H1 (cell line): Measurements from ENCODE around the gene ARL6IP6. TPM values are rescaled to one million over a fixed set of nuclear protein-coding genes. Genes with fewer than 3 reads are reported as not detected.

Source experiments
- BRCA1 ChIP-seq: IDR thresholded peaks from 2 replicates; pipeline ENCODE4 v1.6.1; 2012; ENCODE audit warnings: low read depth, low read length, improper control_type of control experiment
- CEBPB ChIP-seq: IDR thresholded peaks from 2 replicates; pipeline ENCODE4 v1.6.1; 2012; ENCODE audit warnings: low read depth, low read length
- CTBP2 ChIP-seq: IDR thresholded peaks from 2 replicates; pipeline ENCODE4 v1.7.0; 2011; ENCODE audit warnings: borderline replicate concordance, mild to moderate bottlenecking, moderate library complexity, mixed read lengths, low read length; ENCODE audit not compliant: insufficient read depth, insufficient read length
- SAP30 ChIP-seq: fragments of 300-600 bp; sonication (generic); IDR thresholded peaks from 2 replicates; pipeline ENCODE4 v1.7.1; 2012; ENCODE audit warnings: low read length, moderate library complexity, mild to moderate bottlenecking, inconsistent platforms; ENCODE audit not compliant: insufficient read depth, insufficient replicate concordance
- SUZ12 ChIP-seq: fragments of 200-600 bp; sonication (generic); IDR thresholded peaks from 2 replicates; pipeline ENCODE4 v1.6.1; 2012; ENCODE audit warnings: mild to moderate bottlenecking, inconsistent platforms, low read length, moderate library complexity, mixed read lengths
- polyA plus RNA-seq, 7 experiments: library from polyadenylated mRNA; depleted of rRNA in 3 of 7; stranded (reverse) in 5 of 7; unstranded in 2 of 7; fragments of >200 nt in 5 of 7; fragments of 200-250 nt in 2 of 7; gene quantifications; 1 replicate in 5 of 7; 2 replicates in 1 of 7; 4 replicates in 1 of 7; pipeline versions ENCODE4 v1.2.1 to v1.2.3, GENCODE V29; 2011 to 2013; ENCODE audit warnings: missing spikeins in 2 of 7, mixed read lengths in 2 of 7
- total RNA-seq: library from RNA; stranded (reverse); fragmentation: NEBNext Ultra II Directional; extraction: Animal tissue kit (Norgen Biotek cat#: 25700); gene quantifications from 2 replicates; pipeline ENCODE4 v1.2.1, GENCODE V29; 2021

Gene ARL6IP6
- total and polyA plus RNA-seq, 2 of the 8 experiments (the other 6 are each of a cell fraction or from before 2014, with no cell fraction given), result 47.3 to 92.9 TPM

DNA sequence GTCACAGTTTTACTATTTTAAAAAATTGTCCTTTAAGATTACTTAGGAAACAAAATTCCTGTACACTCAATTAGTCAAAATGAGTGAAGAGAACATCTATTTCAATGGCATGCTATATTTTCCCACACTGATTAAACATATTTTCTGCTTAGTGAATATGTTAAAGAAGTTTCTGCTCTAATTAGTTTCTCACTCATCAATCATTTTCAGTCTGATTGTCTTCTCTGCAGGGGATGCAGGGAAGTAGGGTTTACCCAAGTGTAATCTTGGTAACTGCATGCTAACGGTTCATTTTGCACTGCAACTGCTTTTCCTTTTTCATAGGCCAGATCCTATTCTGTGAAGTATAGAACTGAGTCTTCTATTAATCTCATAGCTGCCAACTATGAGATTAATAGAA lies 78.5 kb downstream of the ARL6IP6 start (continued):
- TF ChIP-seq SUZ12 (no peak), CTBP2 (no peak), CEBPB (no peak), SAP30 (no peak), BRCA1 (no peak)
